ENCODE measurements around the gene PIP5K1B.

Gene PIP5K1B

DNA sequence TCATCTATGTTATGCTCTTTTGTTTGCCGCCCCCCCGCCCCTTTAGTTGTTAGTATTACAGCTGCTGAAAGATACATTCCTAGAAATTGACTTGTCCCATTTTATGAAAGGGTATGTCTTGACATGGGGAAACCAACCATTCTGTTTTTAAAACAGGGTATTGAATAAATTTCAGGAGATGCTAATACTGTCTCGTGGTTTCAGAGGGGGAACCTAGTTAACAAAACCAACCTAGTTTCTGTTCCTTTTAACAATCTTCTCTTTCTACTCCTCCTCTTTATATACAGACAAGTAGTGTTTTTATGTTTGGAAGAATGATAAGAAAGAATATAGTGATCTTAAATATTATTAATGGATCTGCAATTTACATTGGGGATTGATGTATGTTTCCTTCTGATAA, 3.5 kb downstream of the PIP5K1B start:
- no peak for DNase-seq

- DNase-seq: no peak
Measured at GRCh38 chr9:68709291-68710110, 4.5 kb downstream of the PIP5K1B start.

DNA sequence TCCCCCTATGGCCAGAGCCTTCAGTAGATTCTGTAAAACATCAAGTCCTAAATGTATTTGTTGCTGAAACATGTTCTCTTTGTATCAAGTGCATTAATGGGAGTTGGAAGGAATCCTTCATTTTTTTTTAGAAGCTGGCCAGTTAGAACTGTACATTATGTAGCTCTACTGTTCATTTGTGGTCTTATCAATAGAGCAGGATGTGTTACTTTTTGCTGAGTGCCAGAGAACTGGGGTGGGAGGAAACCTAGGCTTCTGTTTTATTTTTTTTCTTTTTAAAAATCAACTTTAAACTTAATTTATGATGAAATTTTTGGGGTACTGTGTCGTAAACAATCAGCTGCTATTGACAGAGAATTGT, 5.1 kb downstream of the PIP5K1B start:
- no peak for DNase-seq

- no peak for DNase-seq
Measured at GRCh38 chr9:68711281-68711680, 6.2 kb downstream of the PIP5K1B start.

DNA sequence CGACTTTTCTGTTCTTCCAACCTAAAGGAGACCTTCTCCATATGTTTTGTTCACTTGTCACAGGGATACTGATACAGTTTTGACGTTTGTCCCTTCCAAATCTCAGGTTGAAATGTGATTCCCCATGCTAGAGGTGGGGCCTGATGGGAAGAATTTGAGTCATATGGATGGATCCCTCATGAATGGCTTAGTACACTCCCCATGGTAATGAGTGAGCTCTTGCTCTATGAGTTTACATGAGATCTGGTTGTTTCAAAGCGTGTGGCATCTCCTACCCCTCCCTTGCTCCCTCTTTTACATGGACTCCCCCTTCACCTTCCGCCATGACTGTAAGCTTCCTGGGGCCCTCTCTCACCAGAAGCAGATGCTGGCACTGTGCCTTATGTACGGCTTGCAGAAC, 6.9 kb downstream of the PIP5K1B start:
- no peak for DNase-seq

GRCh38 chr9:68714416-68715180, 9.6 kb downstream of the PIP5K1B start:
- DNase-seq: no peak

DNA sequence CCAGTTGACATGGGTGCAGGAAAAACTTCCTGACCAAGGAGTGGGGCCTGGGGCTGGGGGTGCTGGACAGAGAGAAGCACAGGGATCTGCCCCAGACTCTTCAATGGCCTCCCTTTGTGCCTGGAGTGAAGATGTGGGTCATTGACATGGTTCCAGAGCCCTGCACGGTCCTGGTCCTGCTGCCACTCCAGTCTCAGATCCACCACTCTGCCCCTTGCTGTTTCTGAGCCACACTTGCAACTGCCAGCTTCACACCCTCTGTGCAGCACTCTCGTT, 10.1 kb downstream of the PIP5K1B start:
- no peak for DNase-seq

- DNase-seq: no peak
Measured at GRCh38 chr9:68717552-68718443, 12.8 kb downstream of the PIP5K1B start.

DNA sequence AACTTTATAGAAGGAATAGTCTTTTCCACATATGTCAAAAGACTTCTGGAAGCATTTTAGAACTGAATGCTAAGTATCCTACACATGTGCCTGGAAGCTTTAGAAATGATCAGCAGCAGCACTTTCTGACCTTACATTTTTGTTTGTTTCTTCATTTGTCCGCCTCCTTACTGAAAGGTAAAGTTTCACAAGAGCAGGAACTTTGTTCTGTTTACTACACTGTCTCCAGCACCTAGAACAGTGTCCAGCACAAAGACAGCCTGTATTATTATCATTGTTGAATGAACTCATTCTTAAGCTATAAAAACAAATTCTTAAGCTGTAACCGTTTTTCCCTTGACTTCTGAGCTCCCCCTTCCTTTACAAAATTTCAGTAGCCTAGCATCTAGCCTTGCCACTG, 14.8 kb downstream of the PIP5K1B start:
- no peak for DNase-seq

DNA sequence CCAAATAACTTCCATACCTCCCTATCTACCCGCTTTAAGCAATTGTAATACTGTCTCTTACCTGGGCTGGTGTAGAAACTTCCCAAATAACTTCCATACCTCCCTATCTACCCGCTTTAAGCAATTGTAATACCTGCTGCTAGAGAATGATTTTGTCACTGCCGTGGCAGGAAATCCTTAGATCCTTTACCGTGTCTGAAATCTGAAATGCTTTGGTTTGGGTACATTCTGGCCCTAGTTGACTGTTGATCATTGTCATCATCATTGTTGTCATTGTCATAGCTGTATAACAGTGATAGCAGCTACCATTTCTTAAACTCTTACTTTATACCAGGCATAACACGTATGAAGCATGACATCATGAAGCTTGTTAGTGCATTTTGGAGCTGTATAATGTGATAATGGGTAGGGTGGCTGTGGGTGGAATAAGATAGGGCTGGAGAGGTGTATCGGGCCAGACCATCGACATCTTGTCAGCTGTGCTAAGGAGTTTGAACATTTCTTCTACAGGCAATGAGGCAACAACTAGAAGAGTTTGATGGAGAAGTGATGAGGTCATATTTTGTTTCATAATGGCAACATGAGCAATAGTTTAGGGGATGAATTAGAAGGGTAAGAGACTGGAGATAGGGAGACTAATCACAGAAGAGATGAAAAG, 15.7 kb downstream of the PIP5K1B start:
- DNase-seq: no peak

- no peak for DNase-seq
Measured at GRCh38 chr9:68721666-68722330, 16.8 kb downstream of the PIP5K1B start.

GRCh38 chr9:68725070-68725469, 20.0 kb downstream of the PIP5K1B start:
- DNase-seq: no peak

GRCh38 chr9:68726489-68726888, 21.4 kb downstream of the PIP5K1B start:
- DNase-seq: no peak

DNA sequence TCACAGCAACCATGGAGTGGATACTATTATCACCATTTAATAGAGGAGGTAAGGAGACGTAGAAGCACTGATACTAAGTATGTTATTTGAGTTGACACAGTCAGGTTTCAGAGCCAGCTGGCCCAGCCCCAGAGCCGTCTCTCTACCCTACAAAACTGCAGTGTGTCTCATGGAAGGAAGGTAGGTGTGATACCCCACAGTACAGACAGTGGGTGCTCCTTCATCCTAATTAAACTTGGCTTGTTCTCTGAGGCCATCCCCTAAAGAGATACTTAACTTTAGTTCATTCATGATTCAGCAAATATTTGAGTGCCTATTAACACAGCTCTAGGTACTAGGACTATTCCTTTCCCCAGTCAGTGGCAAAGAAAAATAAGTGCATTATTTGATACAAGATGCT, 22.6 kb downstream of the PIP5K1B start:
- no peak for DNase-seq

DNA sequence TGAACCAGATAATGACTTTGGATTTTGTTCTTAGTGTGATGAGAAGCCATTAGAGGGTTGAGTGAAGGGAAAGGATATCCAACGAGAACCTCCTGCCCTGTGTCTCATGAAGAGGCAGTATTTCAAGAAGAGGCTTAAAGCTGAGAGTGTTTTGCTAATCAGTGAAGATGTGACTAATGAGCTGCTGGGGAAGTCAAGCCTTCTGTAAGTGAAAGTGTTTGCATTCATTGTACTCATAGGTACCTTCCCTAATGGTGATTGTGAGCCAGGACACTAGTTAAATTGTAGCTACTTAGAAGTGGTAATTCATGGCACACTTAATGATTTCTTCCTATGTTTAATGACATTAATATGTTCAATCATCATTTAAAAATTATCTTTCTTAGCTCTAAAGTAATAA, 23.7 kb downstream of the PIP5K1B start:
- no peak for DNase-seq

GRCh38 chr9:68730570-68731235, 25.7 kb downstream of the PIP5K1B start:
- no peak for DNase-seq

DNA sequence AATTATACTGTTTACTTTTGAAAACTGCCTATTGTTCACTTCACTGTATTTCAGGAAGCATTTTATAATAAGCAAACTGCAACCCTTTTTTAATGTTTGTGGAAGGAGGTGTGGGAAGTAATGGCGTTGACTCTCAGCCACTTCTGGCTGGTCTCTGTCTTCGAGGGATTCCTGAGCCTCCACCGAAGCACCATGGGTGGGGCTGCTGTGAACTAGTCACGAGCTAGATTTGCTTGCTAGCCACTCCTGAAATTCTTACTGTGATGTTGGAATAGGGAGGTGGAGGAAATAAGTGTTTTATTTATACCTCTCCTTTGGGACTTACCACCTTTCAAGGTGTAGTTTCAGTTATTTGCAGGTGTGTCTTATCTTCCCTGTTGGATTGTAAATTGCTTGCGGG, 26.8 kb downstream of the PIP5K1B start:
- DNase-seq: no peak

- no peak for DNase-seq
Measured at GRCh38 chr9:68732405-68733020, 27.5 kb downstream of the PIP5K1B start.

DNA sequence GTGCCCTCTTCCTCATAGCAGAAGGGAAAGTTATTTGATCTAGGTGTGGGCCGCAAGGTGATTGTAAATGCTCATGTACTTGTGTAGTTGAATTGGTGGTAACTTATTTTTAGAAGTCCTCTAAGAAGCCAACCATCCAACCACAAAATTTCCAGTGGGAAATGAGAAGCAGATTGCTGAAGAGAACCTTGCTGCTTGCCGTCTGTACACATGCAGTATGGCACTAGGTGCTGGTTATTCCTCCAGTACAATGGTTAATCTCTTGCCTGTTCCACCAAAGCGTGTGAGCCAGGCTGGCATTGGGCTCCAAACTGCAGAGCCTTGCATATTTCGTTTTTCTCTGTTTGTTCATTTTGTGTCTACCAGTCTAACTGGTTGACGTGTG, 28.0 kb downstream of the PIP5K1B start:
- no peak for DNase-seq

DNA sequence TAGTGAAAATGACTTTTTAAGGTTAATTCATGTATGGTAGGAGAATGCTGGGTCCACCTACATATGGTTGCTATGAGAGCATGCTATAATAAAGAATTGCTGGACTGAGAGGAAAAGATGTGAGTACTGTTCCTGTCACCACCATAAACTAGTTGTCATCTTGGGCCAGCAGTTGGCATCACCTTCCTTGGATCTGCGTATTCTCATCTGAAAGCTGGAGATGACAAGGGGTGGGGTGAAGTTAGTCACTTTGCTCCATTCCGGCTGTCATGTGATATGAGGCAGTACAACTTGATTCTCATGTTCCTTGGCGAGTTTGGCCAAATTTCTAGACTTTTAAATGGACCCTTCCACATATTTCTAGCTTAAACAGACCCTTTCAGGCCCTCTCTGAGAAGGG, 33.3 kb downstream of the PIP5K1B start:
- no peak for DNase-seq

DNA sequence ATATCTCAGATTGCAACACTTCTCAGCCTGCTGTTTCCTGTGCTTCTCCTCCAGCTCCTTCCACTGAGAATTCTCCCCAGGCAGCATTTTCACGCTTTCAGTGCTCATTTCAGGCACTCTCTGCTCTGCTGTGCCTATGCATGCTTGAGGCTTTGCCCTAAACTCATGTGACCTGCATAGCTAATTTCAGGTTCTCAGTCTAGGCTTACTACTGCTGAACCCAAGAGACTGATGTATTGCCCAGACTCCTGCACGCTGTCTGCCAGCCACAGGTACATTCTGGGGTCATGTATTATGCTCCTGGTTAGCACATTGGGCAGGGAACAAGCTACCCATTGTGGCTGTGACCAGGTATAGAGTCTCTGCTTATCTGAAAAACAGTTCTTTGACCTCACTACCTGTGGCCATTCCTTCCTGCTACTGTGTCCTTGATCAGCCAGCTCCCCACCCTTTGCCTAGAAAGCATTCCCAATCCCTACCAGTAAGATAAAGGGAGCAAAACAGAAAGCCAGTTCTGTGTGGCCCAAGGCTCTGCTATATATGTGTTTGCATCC, 34.7 kb downstream of the PIP5K1B start:
- no peak for DNase-seq

All from stimulated activated CD8-positive, alpha-beta memory T cell treated with anti-CD3 and anti-CD28 coated beads, Interleukin-4, amount 100 ng/mL, for 48 hours (primary cell).